Measurements from ENCODE around the gene STAB2.
"Not testable (repeated sequence)": the region's sequence is repeated elsewhere in the genome, so short reads cannot be mapped to it uniquely, and the experiment has no call there.

The STAB2 gene

GRCh38 chr12:103785243-103786031 is 198.4 kb downstream of the STAB2 start:
- DNase-seq: no peak

GRCh38 chr12:103786201-103786600 is 199.1 kb downstream of the STAB2 start:
- no peak for DNase-seq

GRCh38 chr12:103791350-103791920 is 204.4 kb downstream of the STAB2 start:
- DNase-seq: no peak

GRCh38 chr12:103793046-103793445 is 206.0 kb downstream of the STAB2 start:
- no peak for DNase-seq

- DNase-seq: no peak
Observed at GRCh38 chr12:103793512-103794045, 206.5 kb downstream of the STAB2 start.

GRCh38 chr12:103794309-103795213 is 207.5 kb downstream of the STAB2 start:
- no peak for DNase-seq

GRCh38 chr12:103798586-103798985 is 211.5 kb downstream of the STAB2 start:
- no peak for DNase-seq

- no peak for DNase-seq
Observed at GRCh38 chr12:103799504-103799856, 212.4 kb downstream of the STAB2 start.

- DNase-seq: no peak
Observed at GRCh38 chr12:103799857-103800771, 213.0 kb downstream of the STAB2 start.

GRCh38 chr12:103801709-103802585 is 214.9 kb downstream of the STAB2 start:
- DNase-seq: no peak

- DNase-seq: no peak
Observed at GRCh38 chr12:103802586-103802886, 215.5 kb downstream of the STAB2 start.

- DNase-seq: no peak
Observed at GRCh38 chr12:103803847-103804246, 216.8 kb downstream of the STAB2 start.

- DNase-seq: no peak
Observed at GRCh38 chr12:103805655-103806360, 218.7 kb downstream of the STAB2 start.

GRCh38 chr12:103806803-103807202 is 219.7 kb downstream of the STAB2 start:
- DNase-seq: no peak

- DNase-seq: no peak
Observed at GRCh38 chr12:103807561-103808238, 220.6 kb downstream of the STAB2 start.

- no peak for DNase-seq
Observed at GRCh38 chr12:103808239-103808880, 221.3 kb downstream of the STAB2 start.

- no peak for DNase-seq
Observed at GRCh38 chr12:103809154-103809553, 222.1 kb downstream of the STAB2 start.

- not testable (repeated sequence) for DNase-seq
Observed at GRCh38 chr12:103809639-103810038, 222.6 kb downstream of the STAB2 start.

- no peak for DNase-seq
Observed at GRCh38 chr12:103810111-103810510, 223.0 kb downstream of the STAB2 start.

GRCh38 chr12:103811791-103812190 is 224.7 kb downstream of the STAB2 start:
- no peak for DNase-seq

Data from activated naive CD4-positive, alpha-beta T cell treated with Interleukin-2 at 50 U/mL for 16 hours (primary cell).